ENCODE measurements around the gene MTMR12. TPM values are rescaled to one million over a fixed set of nuclear protein-coding genes. Genes with fewer than 3 reads are reported as not detected.

The MTMR12 gene
- total and polyA plus RNA-seq, 11 donors, result 3.4 to 28.7 (median 19.4) TPM

GRCh38 chr5:32207355-32207634, 105.4 kb downstream of the MTMR12 start:
- no peak for DNase-seq
- intact Hi-C loops (cut with DNase I), result no loop called here
- H3K4me3 ChIP-seq, result no peak overlapping the region
- ATAC-seq, result no peak
- no peak for TF ChIP-seq CTCF (IDR thresholded peaks at IDR 0.05)
- no peak for TF ChIP-seq POLR2A (IDR thresholded peaks at IDR 0.05)
- no peaks in the 10 kb centered on the region for H3K36me3 ChIP-seq
- peak overlapping the region in 1 of 12 donors; percentile 55 for H3K27ac ChIP-seq
- H3K9me3 ChIP-seq, result no peaks in the 10 kb centered on the region
- H3K27me3 ChIP-seq, result no peaks in the 10 kb centered on the region
- peaks cover 0 to 39% (median 2%) of the 10 kb centered on the region in 12 donors for H3K4me1 ChIP-seq
- WGBS, 4 donors, result 94 to 100% (median 95%) methylated on average over 4 of the region's 4 CpGs

GRCh38 chr5:32206509-32207354, 106.0 kb downstream of the MTMR12 start:
- no peaks in the 10 kb centered on the region for H3K27me3 ChIP-seq
- no peak for DNase-seq
- peak overlapping the region in 1 of 12 donors; percentile 55 for H3K27ac ChIP-seq
- 86 to 90% (median 89%) methylated on average over 13 of the region's 13 CpGs for WGBS, 4 donors
- TF ChIP-seq CTCF (IDR thresholded peaks at IDR 0.05), result no peak
- no peak for TF ChIP-seq POLR2A (IDR thresholded peaks at IDR 0.05)
- ATAC-seq, result no peak
- H3K9me3 ChIP-seq, result no peaks in the 10 kb centered on the region
- no peak overlapping the region for H3K4me3 ChIP-seq
- no peaks in the 10 kb centered on the region for H3K36me3 ChIP-seq
- H3K4me1 ChIP-seq, result peaks cover 0 to 43% (median 2%) of the 10 kb centered on the region in 12 donors
- intact Hi-C loops (cut with DNase I), result no loop called here

GRCh38 chr5:32206053-32206452, 106.7 kb downstream of the MTMR12 start:
- no peak for ATAC-seq
- Histone ChIP-seq H3K27me3 (no peaks in the 10 kb centered on the region), H3K4me3 (no peak overlapping the region), H3K9me3 (no peaks in the 10 kb centered on the region), H3K27ac (no peak overlapping the region), H3K36me3 (no peaks in the 10 kb centered on the region), H3K4me1 (peaks cover 0 to 41% (median 4%) of the 10 kb centered on the region in 12 donors)
- no peak for DNase-seq
- intact Hi-C loops (cut with DNase I), result no loop called here
- TF ChIP-seq POLR2A (IDR thresholded peaks at IDR 0.05) (no peak), CTCF (IDR thresholded peaks at IDR 0.05) (no peak)
- 89 to 92% (median 90%) methylated on average over 5 of the region's 5 CpGs for whole genome bisulfite sequencing, 4 donors

GRCh38 chr5:32202394-32202793, 110.3 kb downstream of the MTMR12 start:
- Histone ChIP-seq H3K9me3 (no peaks in the 10 kb centered on the region), H3K27me3 (no peaks in the 10 kb centered on the region), H3K4me3 (no peak overlapping the region), H3K27ac (peak overlapping the region in 1 of 12 donors; percentile 27), H3K4me1 (peaks cover 0 to 35% (median 7%) of the 10 kb centered on the region in 12 donors), H3K36me3 (no peaks in the 10 kb centered on the region)
- intact Hi-C loops (cut with DNase I), result no loop called here
- WGBS, 4 donors, result 84 to 88% (median 85%) methylated on average over 2 of the region's 2 CpGs
- peak; percentile 62 to 70 (median 64) for ATAC-seq
- DNase-seq, result no peak
- TF ChIP-seq POLR2A (IDR thresholded peaks at IDR 0.05), result no peak
- TF ChIP-seq CTCF (IDR thresholded peaks at IDR 0.05), result no peak
